Measurements from ENCODE around the gene DHX35.

DHX35 gene

DNA sequence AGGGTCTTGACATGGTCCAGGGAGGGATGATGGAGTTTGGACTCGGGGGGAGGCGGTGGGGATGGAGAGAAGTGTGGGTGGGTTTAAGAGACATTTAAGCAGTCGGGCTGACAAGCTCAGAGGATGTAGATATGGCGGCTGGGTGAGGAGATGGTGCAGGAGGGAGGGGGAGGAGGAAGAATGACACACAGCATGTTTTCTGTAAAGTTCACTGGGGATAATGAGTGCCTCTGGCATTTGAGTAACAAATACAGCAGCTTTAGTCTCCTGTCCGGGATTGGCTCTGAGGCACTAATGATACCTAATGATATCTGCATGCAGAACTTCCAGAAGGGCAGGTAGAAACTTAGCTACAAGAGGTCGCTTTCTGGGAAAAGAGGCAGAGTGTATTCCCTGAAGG, 107.8 kb downstream of the DHX35 start:
- Mint-ChIP-seq H3K36me3 (no peaks in the 10 kb centered on the region), H3K27me3 (peaks cover 61% of the 10 kb centered on the region), H3K4me1 (no peaks in the 10 kb centered on the region), H3K27ac (no peak overlapping the region), H3K9me3 (peaks cover 4% of the 10 kb centered on the region), H3K4me3 (no peak overlapping the region)
- no peak for ATAC-seq

DNA sequence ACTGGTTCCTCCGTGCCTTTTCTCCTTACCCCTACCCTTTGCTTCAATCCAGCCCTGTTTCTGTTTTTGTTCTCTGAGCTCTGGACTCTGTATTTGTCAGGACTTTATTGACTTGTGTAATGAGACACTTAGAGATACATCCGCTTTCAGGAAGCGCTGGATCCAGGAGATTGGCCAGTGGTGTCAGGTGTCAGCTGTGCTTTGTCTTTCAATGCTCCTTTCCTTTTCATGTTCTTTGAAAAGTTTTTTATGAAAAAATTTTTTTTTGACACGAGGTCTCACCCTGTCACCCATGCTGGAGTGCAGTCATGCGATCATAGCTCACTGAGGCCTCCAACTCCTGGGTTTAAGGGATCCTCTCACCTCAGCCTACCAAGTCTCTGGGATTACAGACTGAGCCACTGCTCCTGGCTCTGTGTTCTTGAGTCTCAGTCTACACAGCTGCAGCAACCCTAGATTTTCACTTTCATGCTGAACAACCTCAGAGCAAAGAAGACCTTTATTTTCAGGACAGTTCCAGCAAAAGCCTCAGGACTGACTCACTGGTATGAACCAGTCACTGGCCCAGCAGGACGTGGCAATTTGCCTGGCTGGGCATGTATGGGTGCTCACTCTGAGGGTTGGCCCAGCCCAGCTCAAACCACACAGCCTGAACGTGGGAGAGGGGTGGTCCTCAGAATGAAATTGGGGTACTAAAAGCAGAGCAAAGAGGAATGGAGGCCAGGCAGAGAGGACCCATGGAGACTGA, 108.5 kb downstream of the DHX35 start:
- peaks cover 61% of the 10 kb centered on the region for H3K27me3 Mint-ChIP-seq
- H3K36me3 Mint-ChIP-seq = no peaks in the 10 kb centered on the region
- no peak overlapping the region for H3K27ac Mint-ChIP-seq
- ATAC-seq = no peak
- no peak overlapping the region for H3K4me3 Mint-ChIP-seq
- H3K4me1 Mint-ChIP-seq = no peaks in the 10 kb centered on the region
- peaks cover 4% of the 10 kb centered on the region for H3K9me3 Mint-ChIP-seq

DNA sequence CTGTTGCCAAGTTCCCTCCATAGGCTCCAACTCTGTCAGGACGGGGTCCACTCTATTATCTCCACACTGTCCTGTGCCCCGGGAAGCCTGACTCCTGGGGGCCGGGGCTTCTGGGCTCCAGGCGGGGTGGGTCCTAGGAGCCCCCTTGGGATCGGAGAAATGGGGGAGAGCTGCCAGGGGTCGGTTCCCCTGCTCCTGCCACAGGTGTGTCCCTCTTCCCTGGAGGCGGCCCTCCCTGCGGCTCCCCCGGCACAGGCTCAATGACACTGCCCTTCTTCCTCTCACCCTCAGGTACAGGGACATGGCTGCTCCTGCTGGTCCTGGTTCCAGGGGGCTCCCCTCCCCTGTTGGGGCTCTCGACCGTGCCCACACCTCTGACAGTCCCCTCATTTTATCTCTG, 110.0 kb downstream of the DHX35 start:
- H3K4me1 Mint-ChIP-seq = no peaks in the 10 kb centered on the region
- ATAC-seq = no peak
- H3K9me3 Mint-ChIP-seq = peaks cover 4% of the 10 kb centered on the region
- H3K27me3 Mint-ChIP-seq = peaks cover 68% of the 10 kb centered on the region
- H3K27ac Mint-ChIP-seq = no peak overlapping the region
- no peak overlapping the region for H3K4me3 Mint-ChIP-seq
- no peaks in the 10 kb centered on the region for H3K36me3 Mint-ChIP-seq

DNA sequence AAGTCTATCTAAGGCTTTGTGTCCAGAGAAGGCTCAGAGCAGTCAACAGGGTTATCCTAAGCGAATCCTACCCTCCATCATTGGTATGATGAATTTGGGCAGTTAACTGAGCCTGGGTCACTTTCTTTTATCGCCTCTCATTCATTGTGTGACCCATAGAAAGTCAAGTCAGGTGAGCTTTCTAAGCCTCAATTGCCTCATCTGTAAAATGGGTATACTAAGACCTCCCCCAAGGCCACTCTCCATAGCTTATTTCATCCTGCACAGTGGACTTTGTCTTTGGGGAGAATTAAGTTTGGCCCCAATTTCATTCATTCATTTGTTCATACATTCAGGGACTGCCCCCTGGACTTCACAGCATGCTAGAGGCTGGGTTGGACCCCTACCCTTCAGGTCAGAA, 110.5 kb downstream of the DHX35 start:
- Mint-ChIP-seq H3K27ac (no peak overlapping the region), H3K27me3 (peaks cover 73% of the 10 kb centered on the region), H3K9me3 (peaks cover 4% of the 10 kb centered on the region), H3K36me3 (no peaks in the 10 kb centered on the region), H3K4me1 (no peaks in the 10 kb centered on the region), H3K4me3 (no peak overlapping the region)
- no peak for ATAC-seq

DNA sequence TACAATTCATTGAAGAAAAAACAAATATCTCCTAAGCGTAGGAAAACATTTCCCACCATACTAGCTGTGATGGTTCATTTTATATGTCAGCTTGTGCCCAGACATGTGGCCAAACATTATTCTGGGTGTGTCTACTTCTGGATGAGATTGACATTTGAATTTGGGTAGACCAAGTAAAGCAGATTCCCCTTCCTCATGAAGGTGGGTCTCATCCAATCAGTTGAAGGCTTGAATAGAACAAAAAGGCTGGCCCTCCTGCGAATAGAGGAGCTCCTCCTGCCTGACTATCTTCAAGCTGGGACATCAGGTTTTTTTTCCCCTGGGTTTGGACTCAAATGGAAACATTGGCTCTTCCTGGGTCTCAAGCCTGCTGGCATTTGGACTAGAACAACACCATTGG, 113.6 kb downstream of the DHX35 start:
- no peaks in the 10 kb centered on the region for H3K36me3 Mint-ChIP-seq

DNA sequence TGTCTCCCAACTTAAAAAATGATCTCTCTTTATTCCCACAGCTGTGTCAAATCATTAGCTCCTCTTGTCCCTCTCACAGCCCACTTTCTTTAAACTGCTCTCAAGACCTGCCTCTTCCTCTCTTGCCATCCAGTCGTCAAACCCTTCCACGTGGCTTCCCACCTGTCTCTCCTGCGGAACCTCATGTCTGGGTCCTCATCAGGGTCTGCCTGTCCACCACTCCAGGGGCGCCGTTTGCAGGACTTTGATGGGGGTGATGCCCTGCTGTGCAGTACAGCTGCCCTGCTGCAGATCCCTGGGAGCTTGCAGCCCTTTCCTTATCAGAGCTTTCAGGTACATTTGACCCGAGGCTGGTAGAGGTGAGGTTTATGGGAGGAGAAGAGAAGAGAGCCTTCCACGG, 114.8 kb downstream of the DHX35 start:
- Mint-ChIP-seq H3K27me3 (peaks cover 51% of the 10 kb centered on the region), H3K27ac (no peak overlapping the region), H3K36me3 (no peaks in the 10 kb centered on the region), H3K4me1 (no peaks in the 10 kb centered on the region), H3K4me3 (no peak overlapping the region), H3K9me3 (no peaks in the 10 kb centered on the region)
- no peak for ATAC-seq

More for the DNA sequence above, 113.6 kb downstream of the DHX35 start:
- Mint-ChIP-seq H3K27ac (no peak overlapping the region), H3K4me1 (no peaks in the 10 kb centered on the region), H3K9me3 (no peaks in the 10 kb centered on the region), H3K27me3 (peaks cover 61% of the 10 kb centered on the region), H3K4me3 (no peak overlapping the region)
- no peak for ATAC-seq

DNA sequence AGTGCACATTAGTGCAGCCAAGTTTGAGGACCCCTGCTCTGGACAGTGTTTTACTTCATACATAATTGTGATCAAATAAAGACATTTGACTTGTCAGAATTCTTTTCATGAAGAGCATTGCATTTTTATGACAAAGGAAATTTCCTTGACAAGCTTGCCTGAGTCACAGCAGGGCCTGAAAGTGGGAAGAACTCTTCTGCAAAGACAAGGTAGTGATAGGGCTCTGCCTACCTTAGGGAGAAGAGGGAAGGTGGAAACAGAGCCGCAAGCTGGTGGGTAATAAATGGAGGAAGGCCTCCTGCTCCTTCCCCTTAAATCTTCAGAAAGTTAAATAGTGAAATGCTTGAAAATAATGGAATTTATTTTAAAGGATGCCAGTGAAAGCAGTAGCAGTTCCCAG, 118.2 kb downstream of the DHX35 start:
- Mint-ChIP-seq H3K4me3 (no peak overlapping the region), H3K27me3 (peaks cover 59% of the 10 kb centered on the region), H3K9me3 (peaks cover 5% of the 10 kb centered on the region), H3K4me1 (no peaks in the 10 kb centered on the region), H3K36me3 (no peaks in the 10 kb centered on the region), H3K27ac (no peak overlapping the region)
- no peak for ATAC-seq

DNA sequence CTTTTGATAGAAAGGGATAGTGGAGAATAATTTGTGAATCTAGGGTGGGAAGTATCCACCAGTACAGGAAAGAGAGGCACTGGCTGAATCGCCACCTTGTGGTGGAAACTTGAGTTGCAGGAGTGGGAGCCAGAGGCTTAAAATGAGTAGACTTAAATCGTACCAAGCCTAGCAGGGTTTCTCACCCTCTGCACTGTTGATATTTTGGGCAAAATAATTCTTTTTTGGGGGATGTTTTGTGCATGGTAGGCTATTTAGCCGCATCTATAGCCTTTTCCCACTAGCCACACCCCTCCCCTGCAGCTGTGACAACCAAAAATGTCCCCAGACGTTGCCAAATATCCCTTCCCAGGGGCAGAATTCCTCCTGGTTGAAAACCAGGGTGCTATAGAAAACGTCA, 119.1 kb downstream of the DHX35 start:
- H3K4me3 Mint-ChIP-seq = no peak overlapping the region
- ATAC-seq = peak; percentile 72
- H3K36me3 Mint-ChIP-seq = no peaks in the 10 kb centered on the region
- H3K4me1 Mint-ChIP-seq = no peaks in the 10 kb centered on the region
- H3K27ac Mint-ChIP-seq = no peak overlapping the region
- peaks cover 7% of the 10 kb centered on the region for H3K9me3 Mint-ChIP-seq
- peaks cover 63% of the 10 kb centered on the region for H3K27me3 Mint-ChIP-seq

DNA sequence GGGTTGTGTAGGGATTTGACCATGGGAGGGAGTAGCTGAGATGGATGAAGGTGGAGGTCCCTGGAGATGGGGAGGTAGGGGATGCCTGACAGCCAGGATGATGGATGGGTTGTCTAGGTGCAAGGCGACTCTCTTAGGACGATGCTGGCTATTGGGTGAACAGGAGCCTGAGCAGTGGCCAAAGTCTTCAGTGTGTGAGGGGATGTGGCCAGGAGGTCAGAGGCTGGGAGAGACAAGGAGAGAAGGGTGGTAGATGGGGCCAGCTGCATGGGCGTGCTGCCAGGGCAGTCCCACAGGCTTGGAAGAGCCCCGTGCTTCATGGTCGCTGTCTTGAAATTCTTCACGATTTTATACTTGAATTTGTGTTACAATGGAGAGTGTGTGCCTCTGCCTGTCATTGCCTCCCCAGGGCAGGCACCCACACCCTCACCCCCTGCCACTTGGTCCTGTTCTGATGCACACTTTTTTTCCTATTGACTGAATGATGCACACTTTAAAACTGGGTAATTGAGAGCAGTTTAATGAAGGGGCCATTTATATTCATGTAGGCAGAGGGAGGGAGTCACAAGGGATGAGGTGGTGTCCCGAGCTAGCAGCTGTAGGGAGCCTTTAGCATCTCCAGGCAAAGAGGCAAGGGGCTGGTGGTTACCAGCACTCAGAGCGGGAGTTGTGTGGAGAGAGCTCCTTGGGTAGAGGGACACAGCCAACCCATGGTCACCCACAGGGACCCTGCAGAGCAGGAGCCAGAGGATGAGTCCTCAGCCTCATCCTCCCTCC, 120.7 kb downstream of the DHX35 start:
- ATAC-seq = no peak
- no peak overlapping the region for H3K27ac Mint-ChIP-seq
- no peak overlapping the region for H3K4me3 Mint-ChIP-seq
- H3K9me3 Mint-ChIP-seq = peaks cover 7% of the 10 kb centered on the region
- H3K4me1 Mint-ChIP-seq = no peaks in the 10 kb centered on the region
- H3K27me3 Mint-ChIP-seq = peaks cover 49% of the 10 kb centered on the region
- H3K36me3 Mint-ChIP-seq = no peaks in the 10 kb centered on the region

DNA sequence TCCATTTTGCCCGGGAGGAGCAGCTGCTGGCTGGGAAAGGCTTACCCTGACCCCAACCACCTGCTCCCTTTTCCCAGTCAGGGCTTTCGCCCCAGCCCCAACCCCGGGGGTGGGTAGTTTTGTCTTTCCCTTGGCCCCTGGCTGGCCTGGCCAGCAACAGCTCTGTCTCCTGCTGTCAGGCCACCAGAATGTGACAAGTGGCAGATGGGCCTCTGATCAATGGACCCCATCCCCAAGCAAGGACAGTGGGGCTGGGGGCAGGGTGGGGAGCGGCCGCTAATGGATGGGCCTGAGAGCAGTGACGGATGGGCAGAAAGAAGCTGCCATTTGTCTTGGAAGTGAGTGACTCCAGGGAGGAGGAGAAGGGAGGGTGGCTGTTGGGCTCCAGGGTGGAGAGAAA, 121.6 kb downstream of the DHX35 start:
- Mint-ChIP-seq H3K36me3 (no peaks in the 10 kb centered on the region), H3K9me3 (peaks cover 7% of the 10 kb centered on the region), H3K4me3 (no peak overlapping the region), H3K27ac (no peak overlapping the region), H3K4me1 (no peaks in the 10 kb centered on the region), H3K27me3 (peaks cover 39% of the 10 kb centered on the region)
- ATAC-seq = no peak

DNA sequence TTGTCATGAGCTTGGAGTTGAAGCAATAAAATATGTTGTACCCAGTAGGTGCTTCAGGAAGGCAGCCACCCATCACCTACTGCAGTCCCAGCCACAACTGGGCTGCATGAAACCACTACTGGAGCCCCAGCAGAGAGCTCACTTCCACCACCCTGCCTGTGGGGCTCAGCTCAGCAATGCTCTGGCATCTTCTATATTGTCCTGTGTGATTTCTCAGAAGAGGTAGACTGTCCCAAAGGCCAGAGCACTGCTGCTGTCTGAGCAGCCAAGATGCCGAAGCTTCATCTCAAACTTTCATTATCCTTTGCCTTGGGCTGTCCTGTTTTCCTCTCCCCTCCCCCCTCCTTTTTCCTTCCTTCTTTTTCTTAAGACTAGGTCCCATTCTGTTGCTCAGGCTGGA, 126.9 kb downstream of the DHX35 start:
- H3K27me3 Mint-ChIP-seq = peaks cover 46% of the 10 kb centered on the region
- H3K27ac Mint-ChIP-seq = no peak overlapping the region

More for the DNA sequence above, 126.9 kb downstream of the DHX35 start:
- ATAC-seq = peak; percentile 31
- H3K4me3 Mint-ChIP-seq = peak overlapping the region; percentile 27
- peaks cover 7% of the 10 kb centered on the region for H3K9me3 Mint-ChIP-seq
- H3K4me1 Mint-ChIP-seq = no peaks in the 10 kb centered on the region
- no peaks in the 10 kb centered on the region for H3K36me3 Mint-ChIP-seq
